Astrocyte (in vitro differentiated cells and primary cell): Measurements from ENCODE around the gene RND3. TPM values are rescaled to one million over a fixed set of nuclear protein-coding genes. Genes with fewer than 3 reads are reported as not detected.
A peak's percentile ranks its signal among the peaks of the same experiment; 100 is the strongest.

ENCODE experiments used
- DNase-seq: peaks from one replicate; pipeline ENCODE4 v3.0.0-alpha.2; 2010; ENCODE audit warnings: low read depth
- FAIRE-seq: peaks from 2 replicates; lab custom pipeline; 2011; peaks lifted over from hg19 to GRCh38; lab: Jason Lieb, UNC
- H2AFZ ChIP-seq: 2 replicates; pipeline ENCODE4 v1.6.0; 2012; ENCODE audit warnings: low read depth, low read length, inconsistent platforms
- H3K27ac ChIP-seq: 2 replicates; pipeline ENCODE4 v1.5.1; 2011; ENCODE audit warnings: low read depth, low read length, inconsistent platforms
- H3K27me3 ChIP-seq: 2 replicates; pipeline ENCODE4 v1.6.0; 2011; ENCODE audit warnings: low read length, inconsistent platforms; ENCODE audit not compliant: insufficient read depth
- H3K36me3 ChIP-seq: 2 replicates; pipeline ENCODE4 v1.5.1; 2011; ENCODE audit warnings: low read length, inconsistent platforms; ENCODE audit not compliant: insufficient read depth
- H3K4me1 ChIP-seq: 2 replicates; pipeline ENCODE4 v1.5.1; 2011; ENCODE audit warnings: low read length, inconsistent platforms; ENCODE audit not compliant: insufficient read depth
- H3K4me2 ChIP-seq: 2 replicates; pipeline ENCODE4 v1.6.0; 2012; ENCODE audit warnings: low read length, inconsistent platforms
- H3K4me3 ChIP-seq: 2 replicates; pipeline ENCODE4 v1.5.1; 2011; ENCODE audit warnings: low read depth, mild to moderate bottlenecking, low read length, inconsistent platforms; ENCODE audit not compliant: insufficient read depth
- H3K79me2 ChIP-seq: 2 replicates; pipeline ENCODE4 v1.6.0; 2012; ENCODE audit warnings: mild to moderate bottlenecking, low read length, inconsistent platforms; ENCODE audit not compliant: insufficient read depth
- H3K9ac ChIP-seq: 2 replicates; pipeline ENCODE4 v1.6.0; 2012; ENCODE audit warnings: mild to moderate bottlenecking, low read length, inconsistent platforms
- H3K9me3 ChIP-seq: 2 replicates; pipeline ENCODE4 v1.5.1; 2012; ENCODE audit warnings: low read depth, mild to moderate bottlenecking, low read length, inconsistent platforms; ENCODE audit not compliant: insufficient read depth
- H4K20me1 ChIP-seq: 2 replicates; pipeline ENCODE4 v1.6.0; 2012; ENCODE audit warnings: low read length, inconsistent platforms; ENCODE audit not compliant: insufficient read depth
- H3K27ac Mint-ChIP-seq: one replicate; pipeline ENCODE4 v1.8.0; 2021; ENCODE audit warnings: mild to moderate bottlenecking, mixed read lengths; ENCODE audit not compliant: unreplicated experiment
- H3K27me3 Mint-ChIP-seq: one replicate; pipeline ENCODE4 v1.8.0; 2021; ENCODE audit warnings: low read depth, mixed read lengths; ENCODE audit not compliant: unreplicated experiment
- H3K36me3 Mint-ChIP-seq: one replicate; pipeline ENCODE4 v1.8.0; 2021; ENCODE audit warnings: low read depth, mixed read lengths; ENCODE audit not compliant: unreplicated experiment
- H3K4me1 Mint-ChIP-seq: one replicate; pipeline ENCODE4 v1.8.0; 2021; ENCODE audit warnings: low read depth, mixed read lengths; ENCODE audit not compliant: unreplicated experiment
- H3K4me3 Mint-ChIP-seq: one replicate; pipeline ENCODE4 v1.8.0; 2021; ENCODE audit warnings: mild to moderate bottlenecking, moderate library complexity, mixed read lengths; ENCODE audit not compliant: unreplicated experiment
- H3K9me3 Mint-ChIP-seq: one replicate; pipeline ENCODE4 v1.8.0; 2021; ENCODE audit warnings: mild to moderate bottlenecking, mixed read lengths; ENCODE audit not compliant: unreplicated experiment
- EZH2 ChIP-seq: IDR thresholded peaks from 2 replicates; pipeline ENCODE4 v1.6.1; 2012; ENCODE audit warnings: mild to moderate bottlenecking, low read length, inconsistent platforms; ENCODE audit not compliant: insufficient read depth
- total RNA-seq: library from RNA; stranded (reverse); gene quantifications from 2 replicates; pipeline ENCODE4 v1.2.1, GENCODE V29; 2021
- TF ChIP-seq, protein P1 (sequence below): IDR thresholded peaks from 2 replicates; pipeline ENCODE4 v1.5.1; 2011; ENCODE audit warnings: low read depth, mild to moderate bottlenecking, inconsistent platforms, low read length, moderate library complexity; ENCODE audit not compliant: insufficient read depth

The RND3 gene
- total RNA-seq, 1 donor from 2014 or later, result 117 TPM

DNA sequence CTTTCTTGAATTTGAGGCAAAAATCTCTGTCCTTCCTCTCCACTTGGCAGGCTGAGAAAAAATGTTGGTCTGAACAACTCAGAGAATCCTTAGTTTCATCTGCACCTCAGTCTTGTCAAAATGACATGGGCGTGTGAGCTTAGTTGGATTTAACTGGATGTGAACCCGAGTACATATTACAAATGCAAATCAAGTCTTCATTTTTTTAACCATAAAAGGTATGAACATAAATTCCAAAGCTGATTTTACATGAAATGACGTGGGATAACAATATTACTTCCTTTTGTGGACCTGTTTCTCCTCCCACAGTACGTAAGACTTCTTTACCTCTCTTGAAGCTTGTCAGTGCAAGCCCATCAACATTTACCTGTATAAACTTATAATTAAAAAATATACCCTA, 32.6 kb upstream of the RND3 start:
- Mint-ChIP-seq H3K36me3 (no peaks in the 10 kb centered on the region), H3K27me3 (no peaks in the 10 kb centered on the region), H3K27ac (no peak overlapping the region), H3K9me3 (peaks cover 5% of the 10 kb centered on the region), H3K4me1 (peaks cover 13% of the 10 kb centered on the region), H3K4me3 (no peak overlapping the region)
- Histone ChIP-seq H3K36me3 (no peaks in the 10 kb centered on the region), H4K20me1 (no peaks in the 10 kb centered on the region), H3K79me2 (no peaks in the 10 kb centered on the region), H3K4me3 (no peak overlapping the region), H3K9ac (no peak overlapping the region), H3K9me3 (no peaks in the 10 kb centered on the region), H3K4me2 (no peak overlapping the region), H3K27ac (no peak overlapping the region), H3K27me3 (no peaks in the 10 kb centered on the region), H3K4me1 (peaks cover 11% of the 10 kb centered on the region), H2AFZ (no peak overlapping the region)
- DNase-seq (no peak), FAIRE-seq (no peak)
- no peak for TF ChIP-seq EZH2
- TF ChIP-seq, protein P1, sequence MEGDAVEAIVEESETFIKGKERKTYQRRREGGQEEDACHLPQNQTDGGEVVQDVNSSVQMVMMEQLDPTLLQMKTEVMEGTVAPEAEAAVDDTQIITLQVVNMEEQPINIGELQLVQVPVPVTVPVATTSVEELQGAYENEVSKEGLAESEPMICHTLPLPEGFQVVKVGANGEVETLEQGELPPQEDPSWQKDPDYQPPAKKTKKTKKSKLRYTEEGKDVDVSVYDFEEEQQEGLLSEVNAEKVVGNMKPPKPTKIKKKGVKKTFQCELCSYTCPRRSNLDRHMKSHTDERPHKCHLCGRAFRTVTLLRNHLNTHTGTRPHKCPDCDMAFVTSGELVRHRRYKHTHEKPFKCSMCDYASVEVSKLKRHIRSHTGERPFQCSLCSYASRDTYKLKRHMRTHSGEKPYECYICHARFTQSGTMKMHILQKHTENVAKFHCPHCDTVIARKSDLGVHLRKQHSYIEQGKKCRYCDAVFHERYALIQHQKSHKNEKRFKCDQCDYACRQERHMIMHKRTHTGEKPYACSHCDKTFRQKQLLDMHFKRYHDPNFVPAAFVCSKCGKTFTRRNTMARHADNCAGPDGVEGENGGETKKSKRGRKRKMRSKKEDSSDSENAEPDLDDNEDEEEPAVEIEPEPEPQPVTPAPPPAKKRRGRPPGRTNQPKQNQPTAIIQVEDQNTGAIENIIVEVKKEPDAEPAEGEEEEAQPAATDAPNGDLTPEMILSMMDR, result no peak

DNA sequence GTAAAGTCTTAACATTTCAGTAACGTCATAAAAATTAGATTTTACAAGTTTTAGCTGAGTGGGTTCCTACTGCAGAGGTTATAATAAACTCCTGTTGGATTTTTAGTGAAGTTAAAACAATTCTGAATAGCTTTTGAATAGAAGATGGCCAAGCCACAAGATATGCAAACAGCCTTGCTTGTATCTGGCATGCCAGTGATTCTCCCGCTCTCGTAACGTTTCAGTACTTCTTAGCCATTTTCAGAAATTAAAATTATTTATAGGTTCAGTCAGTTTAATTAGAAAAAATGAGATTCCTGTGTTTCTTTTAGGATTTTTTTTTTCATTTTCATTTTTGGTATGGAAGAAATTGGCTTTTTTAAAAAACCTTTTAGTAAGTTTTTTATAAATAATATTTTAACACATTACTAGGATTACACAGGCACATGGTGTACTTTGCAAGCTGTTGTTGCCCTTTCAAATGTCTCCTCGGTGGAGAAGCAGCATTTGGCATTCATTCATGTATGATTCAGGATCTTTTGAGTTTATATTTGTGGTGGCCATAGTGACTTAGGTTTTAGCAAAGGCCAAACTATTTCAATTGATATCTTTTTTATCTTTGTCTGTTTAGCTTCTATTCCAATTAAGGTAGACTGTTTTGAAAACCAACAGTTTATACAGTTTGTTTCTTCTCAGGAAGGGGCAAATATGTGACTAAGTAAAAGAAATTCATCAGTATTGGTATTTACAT, 30.6 kb upstream of the RND3 start:
- no peak overlapping the region for H3K27ac Mint-ChIP-seq
- Histone ChIP-seq H2AFZ (no peak overlapping the region), H3K9ac (no peak overlapping the region), H3K27me3 (no peaks in the 10 kb centered on the region), H3K36me3 (no peaks in the 10 kb centered on the region), H3K27ac (peak overlapping the region; percentile 0), H3K4me3 (no peak overlapping the region), H3K4me2 (no peak overlapping the region), H3K4me1 (peaks cover 11% of the 10 kb centered on the region), H3K79me2 (no peaks in the 10 kb centered on the region), H3K9me3 (no peaks in the 10 kb centered on the region), H4K20me1 (no peaks in the 10 kb centered on the region)
- H3K36me3 Mint-ChIP-seq, result no peaks in the 10 kb centered on the region
- no peak overlapping the region for H3K4me3 Mint-ChIP-seq
- TF ChIP-seq, protein P1, result no peak
- no peak for TF ChIP-seq EZH2
- peaks cover 17% of the 10 kb centered on the region for H3K4me1 Mint-ChIP-seq
- no peaks in the 10 kb centered on the region for H3K27me3 Mint-ChIP-seq
- DNase-seq (peak; percentile 63), FAIRE-seq (peak; percentile 5)
- H3K9me3 Mint-ChIP-seq, result peaks cover 4% of the 10 kb centered on the region

DNA sequence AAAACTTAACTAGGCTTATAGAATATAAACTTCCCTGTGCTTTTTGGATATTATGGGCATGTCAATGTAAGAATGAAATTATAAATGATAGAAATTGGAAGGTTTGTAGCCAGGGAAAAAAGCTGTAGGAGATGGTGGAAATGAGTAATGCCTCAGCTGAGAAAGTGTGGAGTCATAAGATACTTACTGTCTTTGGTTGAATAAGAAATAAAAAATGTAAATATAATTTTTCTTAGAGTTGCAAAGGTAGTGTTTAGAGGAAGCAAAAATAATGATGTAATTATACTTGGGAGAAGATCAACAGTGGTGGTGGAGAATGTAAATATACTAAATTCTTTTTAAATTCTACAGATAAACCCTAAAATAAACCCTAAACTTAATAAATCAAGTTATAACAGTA, 26.2 kb upstream of the RND3 start:
- H3K4me2 ChIP-seq, result no peak overlapping the region
- no peaks in the 10 kb centered on the region for H3K36me3 Mint-ChIP-seq
- no peaks in the 10 kb centered on the region for H3K27me3 ChIP-seq
- no peak overlapping the region for H2AFZ ChIP-seq
- no peaks in the 10 kb centered on the region for H3K36me3 ChIP-seq
- no peak overlapping the region for H3K9ac ChIP-seq
- H3K9me3 Mint-ChIP-seq, result peaks cover 2% of the 10 kb centered on the region
- H3K27ac ChIP-seq, result peak overlapping the region; percentile 16
- peaks cover 4% of the 10 kb centered on the region for H3K4me1 Mint-ChIP-seq
- DNase-seq (peak; percentile 57), FAIRE-seq (no peak)
- H3K9me3 ChIP-seq, result no peaks in the 10 kb centered on the region
- H4K20me1 ChIP-seq, result no peaks in the 10 kb centered on the region
- no peaks in the 10 kb centered on the region for H3K27me3 Mint-ChIP-seq
- H3K4me3 ChIP-seq, result no peak overlapping the region
- no peaks in the 10 kb centered on the region for H3K79me2 ChIP-seq
- peaks cover under 1% of the 10 kb centered on the region for H3K4me1 ChIP-seq
- no peak overlapping the region for H3K27ac Mint-ChIP-seq
- H3K4me3 Mint-ChIP-seq, result no peak overlapping the region
- TF ChIP-seq EZH2, result no peak
- TF ChIP-seq, protein P1, result no peak
